ENCODE measurements around the gene HTRA1.

- TF ChIP-seq CTCF (IDR thresholded peaks at IDR 0.05) = no peak
- no peak for TF ChIP-seq EZH2 (IDR thresholded peaks at IDR 0.05)
Observed at GRCh38 chr10:122537545-122537944, 76.2 kb downstream of the HTRA1 start.

All from neural progenitor cell (in vitro differentiated cells).